A172 (cell line): ENCODE data around the gene EIF4E3. TPM values are rescaled to one million over a fixed set of nuclear protein-coding genes. Genes with fewer than 3 reads are reported as not detected.

Source experiments
- DNase-seq: peaks from one replicate; pipeline ENCODE4 v3.0.0-alpha.2; 2015; ENCODE audit warnings: low spot score
- total RNA-seq: library from RNA; depleted of rRNA; stranded (reverse); fragments of >200 nt; shearing (Covaris generic); gene quantifications from 2 replicates; pipeline ENCODE4 v1.2.3, GENCODE V29; 2014; rRNA removed

EIF4E3 gene
- 0.60 and 1.6 TPM in 2 replicates for total RNA-seq

DNA sequence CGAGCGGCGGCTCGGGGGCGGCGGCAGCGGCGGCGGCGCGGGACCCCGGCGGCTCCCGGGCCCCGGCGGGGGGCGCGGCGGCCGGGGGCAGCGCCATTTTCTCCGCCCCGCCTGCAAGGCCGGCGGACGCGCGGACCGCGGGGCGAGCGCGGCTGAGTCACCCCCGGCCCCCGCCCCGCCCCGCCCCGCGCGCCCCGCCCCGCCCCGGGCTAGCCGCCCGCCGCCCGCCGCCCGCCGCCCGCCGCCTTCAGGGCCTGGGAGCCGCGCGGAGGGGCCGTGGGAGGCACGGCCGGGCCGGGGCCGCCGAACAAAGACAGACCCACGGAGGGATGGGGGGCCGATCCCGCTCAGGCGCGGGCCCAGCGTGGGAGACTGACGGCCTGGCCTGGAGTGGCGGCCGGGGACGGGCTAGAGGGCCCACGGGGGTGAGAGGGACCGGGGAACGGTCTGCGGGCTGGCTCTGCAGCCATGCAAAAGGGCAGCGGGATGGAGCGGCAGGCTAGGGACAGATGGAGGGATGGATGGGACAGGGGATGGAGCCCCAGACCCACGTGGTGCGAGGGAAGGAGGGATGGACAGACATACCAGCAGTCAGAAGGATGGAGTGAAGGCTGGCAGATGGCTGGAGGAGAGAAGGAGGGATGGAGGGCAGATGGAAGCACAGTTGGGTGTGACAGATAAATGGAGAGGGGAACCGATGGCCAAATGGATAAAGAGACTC is at the start of gene EIF4E3:
EIF4E3 (minus strand) TSS at position 132 of the 721 bp plus-strand sequence; CDS start at position 97, 35 bp downstream.
- no peak for DNase-seq

DNA sequence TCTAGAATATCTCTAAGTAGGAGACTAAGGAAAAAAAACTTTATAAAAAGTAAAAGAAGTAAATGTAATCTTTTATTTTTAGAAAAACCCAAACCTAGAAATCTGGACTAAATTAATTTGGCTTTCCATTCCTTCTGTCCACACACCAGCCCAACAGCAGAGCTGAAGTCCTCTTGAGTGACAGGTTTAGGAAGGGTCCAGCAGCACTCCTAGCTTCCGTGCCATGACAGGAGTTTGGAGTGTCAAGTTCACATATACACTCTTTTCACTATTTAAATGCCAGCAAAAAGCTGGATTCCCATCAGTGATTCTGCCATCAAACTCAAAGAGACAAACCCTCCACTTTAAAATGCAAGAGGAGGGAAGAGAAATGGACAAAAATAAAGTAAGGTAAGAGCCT is 46.7 kb upstream of the EIF4E3 start:
- DNase-seq, result no peak

DNA sequence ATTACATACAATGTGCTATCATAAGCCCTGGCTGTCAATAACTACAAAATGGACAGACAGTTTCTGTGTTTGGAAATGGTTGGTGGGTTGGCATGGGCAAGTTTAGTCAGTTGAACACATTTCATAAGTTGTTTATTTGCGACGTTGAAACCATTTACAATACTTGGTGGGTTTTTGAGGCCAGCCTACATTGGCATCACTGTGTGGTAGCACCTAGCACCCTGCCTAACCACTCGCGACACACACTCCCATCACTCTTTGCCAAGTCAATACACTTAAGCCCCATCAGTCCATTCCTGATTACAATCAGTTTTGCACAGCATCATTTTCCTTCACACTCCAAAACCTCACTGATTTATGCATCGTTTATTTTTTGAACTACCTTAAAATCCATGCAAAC is 45.9 kb upstream of the EIF4E3 start:
- DNase-seq, result no peak

DNA sequence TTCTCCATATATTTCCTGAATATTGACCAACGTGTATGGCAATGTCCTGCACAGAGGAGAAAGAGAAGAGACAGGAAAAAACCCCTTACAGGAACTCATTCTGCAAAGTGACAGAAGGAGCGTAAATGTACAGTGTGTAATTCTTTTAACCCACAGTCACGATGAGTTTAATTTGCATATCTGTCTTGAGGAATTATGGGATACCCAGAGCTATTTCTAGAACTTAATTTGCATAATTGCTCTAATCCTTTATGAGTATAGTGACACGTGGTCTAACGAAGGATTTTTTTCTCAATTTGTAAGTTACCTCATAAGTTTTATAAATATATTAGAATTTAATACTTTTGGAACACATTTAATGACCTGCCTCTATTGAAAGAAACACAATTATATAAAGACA is 38.2 kb upstream of the EIF4E3 start:
- no peak for DNase-seq

DNA sequence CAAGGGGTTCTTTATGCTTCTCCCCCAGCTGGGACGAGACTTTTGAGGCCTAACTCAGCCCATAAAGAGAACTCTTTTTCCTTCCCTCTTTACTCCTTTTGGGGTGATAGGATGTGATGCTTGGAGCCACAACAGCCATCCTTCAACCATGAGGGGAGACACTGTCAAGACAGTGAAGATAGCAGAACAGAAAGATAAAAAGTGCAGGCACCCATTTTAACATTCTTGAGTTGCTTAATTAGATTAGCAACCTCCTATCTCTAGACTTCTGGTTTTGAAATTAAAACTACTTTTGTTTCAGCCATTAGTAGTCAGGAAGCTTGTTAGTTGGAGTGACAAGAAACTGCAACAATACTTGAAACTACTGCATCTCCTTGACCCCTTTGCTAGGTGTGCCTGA is 34.9 kb upstream of the EIF4E3 start:
- DNase-seq, result no peak

DNA sequence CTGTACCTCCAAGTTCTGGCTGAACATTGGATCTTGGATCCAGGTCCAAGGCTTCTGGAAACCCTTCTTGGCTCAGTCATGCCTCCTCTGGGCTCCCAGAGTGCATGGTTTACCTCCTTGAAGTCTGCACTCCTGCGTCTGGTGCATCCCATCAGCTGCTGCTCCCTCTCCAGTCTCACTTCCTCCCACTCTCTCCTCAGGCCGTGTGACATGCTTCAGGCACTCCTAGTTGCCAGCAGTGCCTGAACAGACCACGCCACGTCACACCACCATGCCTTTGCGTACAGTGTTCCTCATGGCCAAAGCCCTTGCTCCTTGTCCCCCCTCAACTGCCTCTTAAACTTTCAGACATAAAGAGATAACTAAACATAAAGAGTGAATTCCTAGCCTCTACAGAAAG is 34.2 kb upstream of the EIF4E3 start:
- DNase-seq, result no peak

DNA sequence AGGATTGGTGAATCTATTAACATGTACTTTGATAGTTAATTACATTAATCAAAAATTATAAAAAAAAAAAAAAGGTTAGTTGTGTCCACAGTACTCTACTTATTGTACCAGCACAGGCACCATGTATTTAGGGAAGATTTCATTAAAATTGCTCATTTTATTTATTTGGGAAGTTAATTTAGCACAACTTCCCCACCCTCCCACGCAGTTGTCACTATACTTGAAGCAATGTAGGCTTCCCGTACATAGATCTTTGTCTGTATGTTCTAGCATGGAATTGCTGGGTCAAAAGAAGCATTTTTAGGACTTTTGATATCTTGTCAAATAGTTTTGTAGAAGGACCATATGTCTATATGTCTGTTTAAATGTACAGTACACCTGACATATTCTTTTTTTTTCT is 32.9 kb upstream of the EIF4E3 start:
- DNase-seq, result no peak

DNA sequence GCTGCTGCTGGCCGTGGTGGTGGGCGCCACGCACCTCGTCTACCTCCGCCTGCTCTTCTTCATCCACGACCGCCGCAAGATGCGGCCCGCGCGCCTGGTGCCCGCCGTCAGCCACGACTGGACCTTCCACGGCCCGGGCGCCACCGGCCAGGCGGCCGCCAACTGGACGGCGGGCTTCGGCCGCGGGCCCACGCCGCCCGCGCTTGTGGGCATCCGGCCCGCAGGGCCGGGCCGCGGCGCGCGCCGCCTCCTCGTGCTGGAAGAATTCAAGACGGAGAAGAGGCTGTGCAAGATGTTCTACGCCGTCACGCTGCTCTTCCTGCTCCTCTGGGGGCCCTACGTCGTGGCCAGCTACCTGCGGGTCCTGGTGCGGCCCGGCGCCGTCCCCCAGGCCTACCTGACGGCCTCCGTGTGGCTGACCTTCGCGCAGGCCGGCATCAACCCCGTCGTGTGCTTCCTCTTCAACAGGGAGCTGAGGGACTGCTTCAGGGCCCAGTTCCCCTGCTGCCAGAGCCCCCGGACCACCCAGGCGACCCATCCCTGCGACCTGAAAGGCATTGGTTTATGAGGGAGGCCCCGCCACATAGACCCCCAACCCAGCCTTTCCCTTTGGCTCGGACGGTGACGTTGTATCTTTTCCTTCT is 29.5 kb upstream of the EIF4E3 start:
- DNase-seq, result no peak

DNA sequence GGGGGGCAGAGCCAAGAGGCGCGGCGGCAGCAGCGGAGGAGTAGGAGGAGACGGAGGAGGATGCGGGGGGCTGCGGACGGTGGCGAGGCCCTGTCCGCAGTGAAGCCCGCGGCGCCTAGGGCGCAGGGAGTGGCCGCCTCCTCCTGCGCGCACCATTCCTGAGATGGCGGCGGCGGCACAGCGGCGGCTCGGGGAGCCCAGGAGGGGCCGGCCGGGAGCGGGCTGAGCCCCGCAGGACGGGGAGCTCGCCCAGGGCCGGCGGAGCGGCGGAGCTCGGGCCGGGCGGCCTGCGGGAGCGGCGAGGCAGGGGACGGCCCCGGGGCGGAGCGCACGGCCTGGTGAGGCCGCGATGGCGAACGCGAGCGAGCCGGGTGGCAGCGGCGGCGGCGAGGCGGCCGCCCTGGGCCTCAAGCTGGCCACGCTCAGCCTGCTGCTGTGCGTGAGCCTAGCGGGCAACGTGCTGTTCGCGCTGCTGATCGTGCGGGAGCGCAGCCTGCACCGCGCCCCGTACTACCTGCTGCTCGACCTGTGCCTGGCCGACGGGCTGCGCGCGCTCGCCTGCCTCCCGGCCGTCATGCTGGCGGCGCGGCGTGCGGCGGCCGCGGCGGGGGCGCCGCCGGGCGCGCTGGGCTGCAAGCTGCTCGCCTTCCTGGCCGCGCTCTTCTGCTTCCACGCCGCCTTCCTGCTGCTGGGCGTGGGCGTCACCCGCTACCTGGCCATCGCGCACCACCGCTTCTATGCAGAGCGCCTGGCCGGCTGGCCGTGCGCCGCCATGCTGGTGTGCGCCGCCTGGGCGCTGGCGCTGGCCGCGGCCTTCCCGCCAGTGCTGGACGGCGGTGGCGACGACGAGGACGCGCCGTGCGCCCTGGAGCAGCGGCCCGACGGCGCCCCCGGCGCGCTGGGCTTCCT is 28.8 kb upstream of the EIF4E3 start, which contains the start of gene GPR27:
GPR27 (plus strand) TSS at position 155 of the 909 bp plus-strand sequence; CDS start at position 350, 195 bp downstream.
- DNase-seq, result no peak

DNA sequence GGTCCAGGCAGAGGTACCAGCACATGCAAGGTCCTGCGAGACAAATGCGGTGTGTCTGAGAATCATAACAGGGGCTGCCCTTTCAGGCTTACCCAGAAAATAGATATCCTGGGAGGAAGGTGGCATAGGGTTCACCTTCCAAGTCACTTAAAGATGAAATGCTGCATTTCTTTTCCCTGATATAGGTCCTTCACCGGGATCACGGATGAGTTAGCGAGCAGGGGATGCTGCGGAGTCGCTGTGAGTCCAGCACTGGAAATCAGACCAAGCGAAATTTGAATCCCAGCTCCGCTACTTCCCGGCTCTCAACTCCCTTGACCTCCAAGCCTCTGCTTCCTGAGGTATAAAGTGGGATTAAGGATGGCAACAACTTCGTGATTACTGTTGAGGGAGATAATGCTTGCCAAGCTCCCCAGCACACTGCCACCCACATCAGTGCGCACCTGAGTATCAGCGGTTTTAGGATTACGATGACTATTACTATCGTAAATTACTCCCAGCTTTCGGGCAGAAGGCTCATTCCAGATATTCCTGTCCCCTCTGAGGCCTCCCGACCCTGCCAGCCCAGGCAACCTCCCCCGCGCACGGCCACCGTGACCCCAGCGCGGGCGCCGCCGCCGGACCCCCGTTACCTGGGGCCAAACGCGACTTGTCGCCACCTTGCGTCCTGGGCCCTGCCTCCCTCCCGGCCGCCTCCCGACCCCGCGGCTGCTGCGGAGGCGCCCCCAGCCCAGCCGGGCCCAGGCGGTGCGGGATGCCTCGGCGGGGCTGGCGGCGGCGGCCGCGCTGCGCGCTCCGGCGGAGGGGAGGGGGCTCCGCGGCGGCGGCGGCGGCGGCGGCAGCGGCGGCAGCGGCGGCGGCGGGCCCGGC is 27.9 kb upstream of the EIF4E3 start:
- DNase-seq, result no peak

DNA sequence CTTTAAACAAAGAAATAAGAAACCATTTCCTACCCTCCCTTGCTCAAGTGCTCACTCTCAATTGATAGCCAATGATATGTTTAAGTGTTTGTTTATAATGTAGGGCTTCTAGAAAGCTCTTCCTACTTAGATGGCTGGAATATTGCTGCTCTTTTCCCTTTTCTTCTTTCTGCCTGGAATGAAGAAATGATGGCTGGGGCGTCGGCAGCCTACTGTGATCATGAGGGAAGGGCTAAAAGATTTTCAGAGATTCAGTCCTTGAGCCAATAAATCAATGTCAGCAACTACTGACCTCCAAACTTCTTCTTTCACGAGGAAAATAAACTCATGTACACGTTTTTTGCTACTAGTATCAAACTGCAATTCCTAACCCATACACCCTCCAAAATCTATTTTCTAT is 26.4 kb upstream of the EIF4E3 start:
- no peak for DNase-seq

DNA sequence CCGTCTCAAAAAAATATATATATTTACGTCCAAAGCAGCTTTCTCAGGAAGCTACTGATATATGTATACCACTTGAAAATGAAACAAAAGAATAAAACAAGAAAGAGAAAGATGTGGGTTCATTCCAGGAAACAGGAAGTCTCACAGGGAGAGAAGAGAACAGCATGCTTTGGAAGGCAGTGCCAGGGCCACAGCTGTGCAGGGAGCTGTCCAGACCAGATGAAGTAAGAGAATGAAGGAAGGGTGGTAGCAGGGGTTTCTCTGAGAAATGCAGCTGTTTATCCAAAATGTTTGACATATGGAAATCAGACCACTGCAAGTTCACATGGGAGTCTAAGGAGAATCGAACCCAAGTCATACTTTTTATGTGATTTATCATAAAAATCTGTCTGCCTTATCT is 19.5 kb upstream of the EIF4E3 start:
- DNase-seq, result no peak

DNA sequence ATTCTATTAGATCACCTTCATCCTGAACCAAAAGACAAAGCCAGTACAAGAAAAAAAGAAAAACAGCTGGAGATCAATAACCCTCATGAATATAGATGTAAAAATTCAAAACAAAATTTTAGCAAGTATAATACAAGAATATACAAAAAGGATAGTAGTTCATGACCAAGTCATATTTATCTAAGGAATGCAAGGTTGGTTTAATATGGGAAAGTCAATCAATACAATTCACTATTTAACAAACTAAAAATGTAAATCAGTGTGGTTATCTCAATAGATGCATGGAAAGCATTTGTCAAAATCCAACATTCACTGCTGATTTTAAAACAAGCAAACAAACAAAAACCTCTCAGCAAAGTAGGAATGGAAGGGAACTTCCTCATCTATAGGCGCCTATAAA is 17.4 kb upstream of the EIF4E3 start:
- DNase-seq, result no peak

DNA sequence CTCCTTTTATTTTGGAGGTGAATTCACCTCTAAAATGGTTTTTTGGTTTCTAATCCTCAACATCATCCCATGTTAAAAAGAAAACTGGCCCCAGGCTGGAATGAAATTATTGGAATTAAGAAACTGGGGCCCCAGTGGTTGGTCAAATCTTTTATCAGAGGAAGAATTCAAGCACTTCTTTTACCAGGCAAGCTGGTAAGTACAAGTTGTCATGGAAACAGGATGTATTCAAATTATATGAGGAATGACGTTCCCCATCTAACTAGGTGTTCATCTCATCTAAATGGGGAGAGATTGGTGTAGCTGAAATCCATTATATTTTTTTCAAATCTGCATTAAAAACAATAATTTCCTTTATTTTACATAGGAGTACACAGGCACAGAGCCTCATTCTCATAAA is 9.7 kb upstream of the EIF4E3 start:
- DNase-seq, result no peak

DNA sequence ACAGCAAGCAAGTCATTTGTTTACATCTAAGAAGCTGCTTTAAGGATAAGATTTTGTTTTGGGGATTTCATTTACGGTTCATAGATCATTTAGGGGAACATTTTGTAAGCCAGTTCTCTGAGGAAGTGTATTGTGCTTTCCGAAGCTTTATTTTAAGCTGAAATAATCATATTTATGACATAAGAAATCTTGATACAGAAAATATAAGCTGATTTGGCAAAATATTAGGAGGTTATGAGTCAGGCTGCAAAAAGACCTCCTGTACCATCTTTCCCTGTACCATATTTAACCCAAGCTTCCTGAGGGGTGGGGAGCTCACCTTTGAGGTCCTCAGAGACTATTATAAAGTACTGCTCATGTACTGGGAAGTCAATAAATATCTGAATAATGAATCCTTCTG is 8.1 kb upstream of the EIF4E3 start:
- DNase-seq, result no peak

DNA sequence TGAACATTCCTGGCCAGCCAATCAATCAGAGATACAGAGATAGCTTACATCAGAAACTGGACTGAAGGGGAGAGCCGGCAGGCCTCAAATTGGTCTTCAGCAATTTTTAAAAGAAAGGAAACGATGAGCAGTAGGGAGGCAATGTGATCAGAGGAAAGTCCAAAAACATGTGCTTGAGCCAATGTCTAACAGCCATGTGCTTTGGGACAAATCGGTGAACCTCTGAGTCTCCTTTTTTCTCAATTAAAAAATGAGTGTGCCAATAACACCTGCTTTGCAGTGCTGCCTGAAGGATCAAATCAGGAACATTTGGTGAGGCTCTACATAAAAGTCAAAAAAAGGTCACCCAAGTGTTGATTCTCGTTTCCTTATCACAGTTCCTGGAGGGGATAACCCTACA is 7.4 kb upstream of the EIF4E3 start:
- no peak for DNase-seq

DNA sequence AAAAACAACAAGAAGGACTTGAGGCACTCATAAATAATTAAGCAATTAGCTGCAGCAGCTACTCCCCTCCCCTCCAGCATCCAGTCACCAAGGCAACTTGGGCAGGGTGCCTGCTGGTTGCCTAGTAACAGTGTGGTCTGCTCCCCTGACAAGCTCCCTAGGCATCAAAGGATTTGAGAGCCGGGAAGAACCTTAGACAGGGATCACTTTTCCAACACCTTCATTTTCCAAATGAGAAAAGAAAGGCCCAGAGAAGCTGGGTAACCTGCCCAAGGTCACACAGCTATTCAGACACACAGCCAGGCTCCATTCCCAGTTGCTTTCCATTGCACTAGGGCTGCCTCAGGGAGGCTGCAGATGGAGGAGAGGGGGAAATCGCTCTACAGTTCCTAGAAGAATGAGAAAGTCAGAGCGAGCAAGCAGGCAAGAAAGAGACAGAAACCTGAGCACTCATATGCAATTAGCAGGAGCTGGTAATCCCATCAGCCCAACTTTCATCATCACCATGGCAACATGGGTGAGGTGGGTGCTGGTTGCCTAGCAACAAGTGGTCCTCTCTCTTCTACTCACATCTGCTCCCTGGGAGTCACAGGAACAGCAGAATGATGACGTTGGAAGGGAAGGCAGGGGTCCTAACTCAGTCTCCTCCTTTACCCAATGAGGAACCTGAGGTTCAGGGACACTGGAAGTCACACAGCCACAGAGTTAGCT is 3.6 kb upstream of the EIF4E3 start:
- DNase-seq, result peak; percentile 4

DNA sequence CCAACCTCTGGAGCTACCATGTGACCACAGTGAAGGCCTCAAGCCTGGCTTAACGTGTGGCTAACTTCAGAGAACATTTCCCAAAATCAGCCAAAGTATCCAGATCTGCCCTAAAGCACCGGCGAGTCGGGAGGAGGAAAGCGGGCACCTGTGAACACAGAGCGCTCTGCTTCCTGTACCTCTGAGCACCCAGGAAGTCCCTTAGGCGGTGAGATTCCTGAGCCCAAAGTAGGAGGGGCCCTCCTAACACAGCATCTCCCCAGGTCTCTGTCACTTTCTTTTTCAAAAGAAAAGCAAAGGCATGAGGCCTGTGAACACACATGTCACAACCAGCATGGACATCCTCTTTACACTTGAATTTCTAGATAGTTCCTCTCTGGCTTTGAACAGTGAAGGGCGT is 944 bp upstream of the EIF4E3 start:
- DNase-seq, result no peak

DNA sequence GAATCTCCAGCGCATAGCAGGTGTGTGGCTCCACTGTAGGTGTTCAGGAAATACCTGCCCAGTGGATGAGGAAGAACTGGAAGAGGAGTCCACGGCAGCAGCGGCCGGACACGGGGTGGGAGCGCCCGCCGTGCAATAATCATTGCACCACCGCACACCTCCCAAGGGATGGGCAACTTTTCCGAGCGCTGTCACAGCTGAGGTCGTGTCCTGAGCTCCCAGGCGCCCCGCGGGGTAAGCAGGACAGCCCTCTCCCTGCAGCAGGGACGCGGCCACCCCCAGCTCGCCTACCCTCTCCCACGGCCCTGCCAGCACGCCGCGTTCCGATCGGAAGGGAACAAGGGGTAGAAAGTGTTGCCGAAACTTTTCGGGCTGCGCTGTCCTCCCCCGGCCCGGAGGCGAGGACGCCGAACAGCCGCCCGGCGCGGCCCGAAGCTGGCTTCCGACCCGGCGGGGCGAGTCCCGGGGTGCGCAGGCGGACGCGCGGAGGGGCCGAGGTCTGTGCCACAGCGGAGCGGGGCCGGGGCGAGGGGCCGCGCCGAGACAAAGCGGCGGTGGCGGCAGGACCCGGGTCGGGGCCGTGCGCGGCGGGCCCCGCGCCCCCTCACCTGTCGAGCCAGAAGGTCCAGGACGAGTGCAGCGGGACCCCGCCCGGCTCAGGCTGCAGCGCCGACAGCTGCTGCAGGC is 475 bp downstream of the EIF4E3 start:
- DNase-seq, result no peak

DNA sequence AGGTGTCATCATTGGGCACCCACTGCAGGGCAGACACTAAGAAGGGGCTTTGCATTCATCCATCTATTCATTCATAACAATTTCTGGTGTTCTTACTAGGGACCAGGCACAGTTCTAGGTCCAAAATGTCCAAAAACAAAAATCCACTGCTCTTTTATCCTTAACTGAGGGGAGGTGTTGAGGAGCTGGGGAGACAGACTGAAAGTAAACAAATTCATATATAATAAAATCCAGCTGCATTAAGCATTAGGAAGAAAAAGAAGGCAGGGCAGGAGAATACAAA is 1.1 kb downstream of the EIF4E3 start:
- DNase-seq, result no peak
